NCI-H146 (cell line): ENCODE results near the gene MAPK4.
A peak's percentile ranks its signal among the peaks of the same experiment; 100 is the strongest.

ENCODE experiments used
- DNase-seq: peaks from one replicate; lab custom pipeline; 2025; lab: John Stamatoyannopoulos, UW

MAPK4 gene

DNA sequence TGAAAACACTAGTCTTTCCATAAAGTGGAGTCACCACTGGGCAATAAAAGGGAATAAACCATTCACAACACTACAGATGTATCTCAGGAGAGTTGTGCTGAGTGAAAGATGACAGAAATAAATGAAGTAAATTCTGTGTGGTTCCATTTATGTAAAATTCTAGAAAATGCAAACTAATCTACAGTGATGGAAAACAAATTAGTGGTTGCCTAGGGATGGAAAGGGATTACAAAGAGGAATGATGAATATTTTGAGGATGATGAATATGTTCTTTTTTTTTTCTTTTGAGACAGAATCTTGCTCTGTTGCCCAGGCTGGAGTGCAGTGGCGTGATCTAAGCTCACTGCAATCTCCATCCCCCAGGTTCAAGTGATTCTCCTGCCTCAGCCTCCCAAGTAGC, 123.0 kb downstream of the MAPK4 start:
- DNase-seq, result no peak

DNA sequence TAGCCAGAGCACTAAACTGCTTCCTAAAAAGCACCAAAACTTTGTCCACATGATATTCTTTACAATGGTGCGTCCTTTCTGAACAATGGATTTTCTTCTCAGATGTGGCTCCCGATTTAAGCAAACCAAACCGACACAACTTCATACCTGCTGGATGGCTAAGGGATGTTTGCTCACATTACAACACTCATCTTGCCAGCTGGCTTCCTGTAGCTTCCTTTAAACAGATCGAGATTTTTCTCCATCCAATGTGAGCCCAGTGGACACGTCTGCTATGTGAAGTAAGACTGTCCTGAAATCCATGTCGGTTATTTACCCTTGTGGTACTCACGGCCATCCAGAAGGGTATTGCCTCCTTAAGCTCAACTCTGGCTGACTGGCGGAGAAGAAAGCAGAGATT, 126.5 kb downstream of the MAPK4 start:
- no peak for DNase-seq

DNA sequence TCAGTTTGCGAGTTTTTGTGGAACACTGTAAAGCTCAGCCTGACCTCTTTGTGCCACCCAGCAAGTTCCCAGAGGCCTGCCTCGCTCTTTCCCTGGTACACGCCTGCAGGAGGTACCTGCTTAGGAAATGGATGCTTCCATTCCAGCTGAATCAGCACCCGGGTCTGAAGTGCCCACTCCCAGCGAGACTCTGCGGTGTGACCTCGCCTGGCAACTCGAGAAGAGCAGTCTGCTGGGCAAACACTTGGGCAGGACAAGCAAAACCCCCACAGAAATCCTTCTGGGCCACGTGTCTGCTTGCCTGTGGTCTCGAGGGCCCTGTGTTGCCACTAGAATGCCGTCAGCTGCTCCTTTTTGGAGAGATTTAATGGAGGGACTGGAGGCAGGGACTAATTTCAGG, 127.6 kb downstream of the MAPK4 start:
- no peak for DNase-seq

DNA sequence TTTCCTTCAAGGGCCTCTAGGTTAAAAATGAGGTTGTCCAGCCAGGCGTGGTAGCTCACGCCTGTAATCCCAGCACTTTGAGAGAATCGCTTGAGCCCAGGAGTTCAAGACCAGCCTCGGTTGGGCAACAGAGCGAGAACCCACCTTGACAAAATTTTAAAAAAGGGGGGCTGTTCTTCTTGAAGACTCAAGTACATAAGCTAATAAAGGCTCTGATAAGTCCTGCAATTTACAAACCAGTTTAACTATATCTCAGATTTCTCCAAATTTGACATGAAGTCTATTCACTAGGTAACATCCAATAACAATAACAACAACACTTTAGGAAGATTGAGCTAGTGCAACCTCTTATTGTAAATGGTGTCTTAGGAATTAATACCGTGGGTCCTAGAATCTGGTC, 129.7 kb downstream of the MAPK4 start:
- no peak for DNase-seq

DNA sequence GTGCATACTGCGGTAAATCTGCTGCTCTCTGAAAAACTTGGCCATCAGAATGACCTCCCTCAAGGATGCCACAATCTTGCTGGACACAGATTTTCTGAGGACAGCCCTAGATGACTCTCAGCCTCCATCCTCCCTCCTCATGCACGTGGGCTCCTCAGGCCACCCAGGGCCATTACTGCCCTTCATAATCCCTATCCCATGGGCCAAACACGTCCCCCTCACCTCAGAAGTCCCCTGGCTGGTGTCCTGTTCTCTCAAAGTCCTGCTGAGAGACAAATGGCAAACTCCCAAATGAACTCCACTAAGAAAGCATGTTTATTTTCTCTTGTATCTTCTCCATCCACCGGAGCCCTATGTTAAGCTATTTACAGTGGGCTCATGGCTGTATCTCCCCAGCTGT, 134.3 kb downstream of the MAPK4 start:
- DNase-seq, result no peak

DNA sequence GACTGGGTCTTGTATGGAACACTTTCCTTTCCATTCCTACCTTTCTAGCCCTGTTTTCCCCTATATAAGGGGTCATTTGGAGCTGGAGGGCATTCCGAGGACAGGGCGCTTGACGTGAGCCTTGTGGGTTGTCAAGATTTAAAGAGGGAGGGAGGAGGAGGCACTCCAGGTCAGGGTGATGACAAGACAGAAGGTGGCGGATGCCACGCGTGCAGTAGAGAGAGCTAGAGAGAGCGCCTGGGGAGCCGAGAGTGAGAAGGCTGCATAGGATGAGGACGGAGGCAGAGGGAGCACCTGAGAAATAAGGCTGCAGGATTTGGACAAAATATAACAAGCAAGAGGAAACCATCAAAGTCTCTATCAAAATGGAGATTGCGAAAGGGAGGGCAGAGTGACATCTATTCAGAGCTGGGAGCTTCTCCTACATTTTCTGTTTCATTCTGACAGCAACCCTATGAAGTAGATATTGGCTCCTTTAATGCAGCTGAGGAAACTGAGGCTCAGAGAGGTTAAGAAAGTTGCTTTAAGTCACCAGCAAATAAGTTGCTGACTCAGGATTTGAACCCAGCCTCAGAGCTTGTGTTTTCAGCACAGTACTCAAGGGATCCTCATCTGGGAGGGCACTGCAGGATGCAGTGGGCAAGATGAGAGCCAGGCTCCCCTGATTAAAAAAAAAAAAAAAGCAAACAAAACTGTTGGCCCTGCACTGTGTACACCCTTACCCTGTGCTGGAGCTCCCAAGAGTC, 135.7 kb downstream of the MAPK4 start:
- no peak for DNase-seq

DNA sequence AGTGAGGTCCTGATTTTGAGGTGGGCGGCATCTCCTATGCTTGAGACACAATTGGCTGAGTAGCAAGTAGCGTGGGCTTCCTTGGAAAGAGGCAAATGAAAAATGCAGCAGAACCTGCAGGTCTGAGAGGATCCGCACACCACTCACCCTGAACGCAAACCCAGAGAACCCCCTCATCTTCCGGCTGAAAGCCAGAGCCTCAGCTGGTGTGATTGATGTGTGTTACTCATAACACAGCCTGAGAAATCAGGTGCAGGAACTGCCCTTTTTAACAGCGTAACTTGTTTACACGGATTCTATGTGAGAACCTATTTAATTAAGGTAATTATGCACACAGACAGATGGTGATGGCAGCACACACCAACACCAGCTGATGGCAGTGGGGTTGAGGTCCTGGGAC, 136.5 kb downstream of the MAPK4 start:
- peak; percentile 62 for DNase-seq

DNA sequence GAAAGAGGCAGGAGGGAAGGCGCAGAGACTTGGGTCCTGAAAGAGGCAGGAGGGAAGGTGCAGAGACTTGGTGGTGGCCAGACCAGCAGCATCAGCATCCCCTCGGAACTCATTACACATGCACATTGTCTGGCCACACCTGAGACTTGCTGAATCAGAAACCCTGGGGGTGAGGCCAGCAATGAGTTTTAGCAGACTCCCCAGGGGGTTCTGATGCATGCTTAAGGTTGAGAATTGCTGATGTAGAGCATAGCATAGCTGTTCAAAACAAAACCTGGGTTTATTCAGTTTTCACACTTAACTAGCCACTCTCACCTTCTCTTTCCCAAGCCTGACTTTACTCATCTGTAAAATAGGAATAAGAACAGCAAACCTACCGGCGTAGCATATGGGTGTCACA, 137.0 kb downstream of the MAPK4 start:
- DNase-seq, result peak; percentile 61

DNA sequence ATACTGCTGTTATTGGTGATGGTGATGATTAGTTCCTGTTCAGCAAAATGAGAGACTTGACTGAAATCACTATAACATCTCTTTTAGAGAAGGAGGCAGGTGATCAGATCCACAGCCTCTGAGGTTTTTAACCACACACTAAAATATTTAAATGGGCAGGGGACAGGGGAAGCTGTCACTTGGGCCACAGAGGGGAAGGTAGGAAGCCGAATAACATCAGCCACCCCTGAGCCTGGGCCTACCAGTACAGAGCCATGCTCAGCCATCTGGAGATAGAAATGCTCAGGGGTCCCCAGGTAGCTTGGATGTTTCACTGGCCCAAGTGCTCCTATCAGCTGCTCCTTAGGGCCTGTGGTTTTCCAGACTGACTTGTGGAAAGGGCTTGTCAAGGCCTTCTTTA, 137.6 kb downstream of the MAPK4 start:
- DNase-seq, result no peak

DNA sequence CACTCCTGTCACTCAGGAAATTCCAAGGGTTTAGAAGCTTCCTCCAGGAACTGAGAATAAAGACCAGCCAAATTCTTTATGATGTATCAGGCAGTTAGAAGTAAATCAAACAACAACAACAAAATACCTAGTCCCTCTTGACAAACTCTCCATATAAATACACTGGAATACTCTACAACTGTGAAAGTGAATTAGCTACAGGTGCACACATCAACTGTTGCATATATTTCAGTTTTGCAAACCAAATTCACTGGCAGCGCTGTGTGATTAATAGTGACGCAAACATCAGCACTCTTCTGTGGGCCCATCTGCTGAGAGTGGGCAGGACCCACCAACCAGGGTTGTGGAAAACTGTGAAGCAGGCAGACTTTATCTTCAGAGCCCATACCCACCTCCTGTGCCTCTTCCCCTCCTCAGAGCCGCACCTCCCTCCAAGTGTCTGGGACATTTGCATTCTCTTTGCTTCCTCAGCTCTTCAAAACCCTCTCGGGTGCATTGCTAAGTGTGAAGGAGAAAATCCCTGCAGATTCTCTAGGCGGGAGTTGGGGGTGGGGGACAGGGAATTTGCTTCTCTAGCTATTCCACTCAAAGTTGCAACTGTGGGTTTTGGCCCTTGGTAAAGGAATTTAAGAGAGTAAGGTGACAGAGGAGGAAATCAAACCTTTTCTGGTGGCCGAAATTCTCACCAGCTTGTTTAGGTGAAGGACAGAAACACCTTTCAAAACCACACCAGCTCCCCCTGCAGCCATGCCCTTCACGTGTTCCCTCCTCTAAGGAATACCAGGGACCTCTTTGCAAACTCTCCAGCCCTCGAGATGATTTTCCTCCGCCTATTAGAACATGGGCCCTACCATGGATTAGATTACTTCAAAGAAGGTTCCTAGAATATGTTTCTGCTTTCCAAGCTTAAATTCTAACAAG, 140.6 kb downstream of the MAPK4 start:
- no peak for DNase-seq

DNA sequence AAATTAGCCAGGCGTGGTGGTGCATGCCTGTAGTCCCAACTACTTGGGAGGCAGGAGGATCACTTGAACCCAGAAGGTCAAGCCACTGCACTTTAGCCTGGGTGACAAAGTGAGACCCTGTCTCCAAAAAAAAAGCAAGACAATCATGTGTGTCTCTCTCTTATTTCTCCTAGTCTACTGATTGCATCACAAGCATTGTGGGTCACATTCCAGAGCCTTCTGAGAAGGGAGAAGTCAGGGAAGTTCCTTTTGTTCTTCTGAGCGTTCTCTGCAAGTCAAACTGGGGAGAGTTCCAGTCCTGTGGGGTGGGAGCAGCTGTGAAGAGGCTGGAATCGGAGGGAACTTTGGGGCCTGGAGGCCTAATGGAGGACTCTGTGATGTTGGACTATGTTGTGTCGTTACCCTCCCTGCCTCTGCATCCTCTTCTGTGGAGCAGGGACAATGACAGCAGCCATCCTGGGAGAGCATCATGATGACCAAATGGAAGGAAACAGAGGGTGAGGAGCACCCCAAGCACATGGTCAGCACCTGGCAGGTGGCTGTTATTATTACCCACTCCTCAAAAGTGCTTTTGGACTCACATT, 144.6 kb downstream of the MAPK4 start:
- DNase-seq, result no peak

DNA sequence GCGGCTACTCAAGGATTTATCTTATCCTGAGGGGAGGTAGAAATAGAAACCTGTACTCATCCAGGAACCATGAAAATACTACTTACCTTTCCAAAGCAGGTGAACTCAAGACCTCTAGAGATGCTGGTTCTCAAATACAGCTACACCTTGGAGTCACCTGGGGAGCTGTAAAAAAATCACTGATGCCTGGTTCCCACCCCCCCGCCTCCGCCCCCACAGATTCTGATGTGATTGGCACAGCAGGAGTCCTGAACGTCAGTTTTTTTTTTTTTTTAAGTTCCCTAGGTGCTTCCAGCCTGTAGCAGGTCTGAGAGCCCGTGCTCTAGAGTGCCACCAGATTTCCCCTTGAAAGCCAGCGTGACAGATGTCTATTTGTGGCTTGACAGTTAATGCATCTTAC, 146.3 kb downstream of the MAPK4 start:
- DNase-seq, result peak; percentile 95

DNA sequence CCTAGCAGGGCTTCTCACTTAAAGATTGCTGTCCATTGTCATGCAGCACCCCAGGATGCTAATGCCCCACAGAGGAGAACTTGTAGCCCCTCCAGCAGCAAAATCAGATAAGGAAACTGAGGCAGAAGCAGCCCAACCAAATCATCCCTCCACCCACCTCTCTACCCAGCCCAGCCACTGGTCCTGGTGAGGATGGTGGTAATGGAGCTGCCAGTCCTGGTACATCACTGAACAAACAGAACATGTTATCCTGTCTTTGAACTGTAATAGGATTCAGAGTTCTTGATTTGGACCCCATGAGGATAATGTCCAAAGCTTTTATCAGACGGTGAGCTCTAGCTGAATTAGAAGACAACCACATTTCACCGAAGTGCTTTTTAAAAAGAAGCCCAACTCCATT, 146.8 kb downstream of the MAPK4 start:
- DNase-seq, result no peak

DNA sequence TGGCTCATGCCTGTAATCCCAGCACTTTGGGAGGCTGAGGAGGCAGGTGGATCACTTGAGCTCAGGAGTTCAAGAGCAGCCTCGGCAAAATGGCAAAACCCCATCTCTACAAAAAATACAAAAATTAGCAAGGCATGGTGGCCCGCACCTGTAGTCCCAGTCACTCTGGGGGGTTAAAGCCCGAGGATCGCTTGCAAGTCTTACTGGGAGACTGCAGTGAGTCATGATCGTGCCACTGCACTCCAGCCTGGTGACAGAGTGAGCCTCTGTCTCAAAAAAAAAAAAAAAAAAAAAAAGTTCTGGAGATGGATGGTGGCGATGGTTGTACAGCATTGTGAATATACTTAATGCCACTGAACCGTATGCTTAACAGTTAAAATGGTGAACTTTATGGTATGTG, 147.4 kb downstream of the MAPK4 start:
- DNase-seq, result peak; percentile 24

DNA sequence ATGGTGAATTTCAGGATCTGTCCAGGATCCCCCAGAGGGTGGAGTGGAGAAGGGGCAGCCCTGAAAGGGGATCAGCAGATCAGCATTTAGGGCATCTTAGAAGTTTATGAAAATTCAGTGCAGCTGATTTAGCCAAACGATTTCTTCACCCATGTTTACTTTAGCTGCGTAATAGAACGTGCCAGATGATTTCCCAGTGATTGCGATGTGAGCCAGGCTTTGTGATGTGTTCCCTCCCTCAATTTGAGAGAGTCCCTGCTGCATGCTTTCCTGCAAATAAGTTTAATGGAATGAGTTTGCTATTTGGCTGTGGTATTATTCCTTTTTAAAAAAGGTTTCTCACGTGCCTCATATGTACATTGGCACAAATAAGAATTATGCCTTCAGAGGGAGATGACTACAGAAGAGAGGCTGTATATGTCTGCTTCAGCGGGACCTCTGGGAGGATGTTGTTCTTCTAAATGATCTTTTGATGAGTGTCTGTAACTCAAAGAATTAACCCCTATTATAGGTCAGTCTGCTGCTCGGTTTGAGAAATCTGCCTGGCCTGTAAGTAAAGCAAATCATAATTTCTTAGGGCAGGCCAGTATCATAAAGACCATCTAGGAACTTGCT, 148.1 kb downstream of the MAPK4 start:
- no peak for DNase-seq

DNA sequence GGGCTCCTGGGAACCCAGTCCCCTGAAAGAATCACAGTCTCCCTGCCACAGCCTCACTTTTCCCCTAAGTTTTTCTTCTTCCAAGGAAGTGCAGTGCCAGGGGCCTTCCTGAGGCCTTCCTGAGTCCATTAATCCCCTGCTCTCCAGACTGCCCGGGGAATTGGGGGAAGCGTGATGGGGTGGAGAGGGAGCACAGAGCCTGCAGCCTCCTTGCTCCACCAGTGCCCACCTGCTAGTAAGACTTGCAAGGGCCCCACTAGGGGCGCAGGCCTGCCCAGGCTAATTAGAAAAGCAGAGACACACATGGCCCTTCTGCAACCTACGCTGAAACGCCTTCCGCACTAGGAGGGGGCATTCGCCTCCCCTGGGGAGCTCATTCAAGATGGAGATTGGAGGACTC, 149.3 kb downstream of the MAPK4 start:
- no peak for DNase-seq

DNA sequence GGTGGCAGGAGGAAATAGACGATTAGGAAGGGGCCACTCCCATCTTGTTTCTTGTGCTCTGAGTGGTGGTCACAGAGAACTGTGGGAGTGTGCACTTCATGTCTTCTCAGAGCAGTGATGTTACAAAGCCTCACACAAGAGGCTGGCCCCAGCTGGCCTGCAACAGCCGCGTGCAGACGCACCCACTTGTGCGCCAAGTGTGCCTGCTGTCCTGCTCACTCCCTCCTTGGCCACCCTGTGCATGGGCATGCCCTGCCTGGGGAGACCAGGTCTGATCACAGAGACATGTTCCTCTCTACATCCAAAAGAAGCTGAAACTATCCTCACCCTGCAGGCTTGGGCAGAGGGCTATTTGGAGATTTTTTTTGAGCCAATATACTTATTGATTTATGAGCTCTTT, 151.5 kb downstream of the MAPK4 start:
- DNase-seq, result peak; percentile 89

DNA sequence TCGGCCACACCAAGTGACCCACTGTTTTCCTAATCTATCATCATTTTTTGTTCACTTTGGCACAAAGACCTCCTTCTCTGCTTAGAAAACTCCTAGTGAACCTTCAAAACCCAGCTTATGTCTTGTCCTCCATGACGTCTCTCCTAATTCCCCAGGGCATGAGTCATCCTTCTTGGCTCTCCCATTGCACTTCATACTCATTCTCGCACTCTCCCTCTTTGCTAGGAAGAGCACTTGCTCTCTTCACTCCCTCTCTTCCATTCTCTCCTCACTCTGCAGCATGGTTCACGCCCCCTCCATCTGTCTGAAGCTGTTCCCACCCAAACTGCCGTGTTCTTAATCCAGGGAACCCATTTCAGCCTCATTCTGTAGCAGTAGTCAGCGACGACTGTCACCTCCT, 156.0 kb downstream of the MAPK4 start:
- no peak for DNase-seq

DNA sequence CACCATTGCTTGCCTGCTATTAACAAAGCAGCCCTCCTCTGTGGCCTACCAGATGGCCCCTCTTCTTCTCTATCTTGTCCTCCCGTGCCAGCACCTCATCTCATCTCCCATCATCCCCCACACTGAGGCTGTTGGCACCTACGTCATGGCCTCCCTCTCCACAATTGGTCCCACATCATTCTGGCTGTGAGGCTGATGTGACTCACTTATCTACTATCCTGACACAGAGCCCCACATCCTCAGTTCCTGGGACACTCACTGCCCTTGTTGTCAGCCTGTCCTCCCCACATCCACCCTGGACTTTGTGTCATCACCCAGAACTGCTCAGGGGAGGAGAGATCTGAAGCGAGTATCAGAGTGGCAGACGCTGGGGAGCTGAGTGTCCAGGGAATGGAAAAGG, 157.0 kb downstream of the MAPK4 start:
- DNase-seq, result no peak

DNA sequence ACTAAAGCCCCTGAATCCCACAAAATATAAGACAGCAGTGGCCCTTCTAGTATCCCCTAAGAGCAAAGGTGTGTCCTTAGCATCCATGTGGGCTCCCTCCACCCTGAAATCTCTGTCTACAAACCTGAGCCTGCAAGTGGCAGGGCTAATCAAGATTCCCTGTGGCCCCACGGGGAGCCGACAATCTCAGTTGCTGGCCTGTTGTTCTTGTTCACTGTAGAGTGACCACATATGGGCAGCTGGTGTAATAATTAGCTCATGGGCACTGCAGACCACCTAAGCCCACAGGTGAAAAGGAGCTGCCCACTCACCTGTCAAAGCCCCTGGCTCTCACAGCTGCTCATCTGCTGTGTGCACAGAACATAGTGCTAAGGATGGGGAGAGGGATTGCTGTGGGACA, 157.7 kb downstream of the MAPK4 start:
- DNase-seq, result peak; percentile 87

DNA sequence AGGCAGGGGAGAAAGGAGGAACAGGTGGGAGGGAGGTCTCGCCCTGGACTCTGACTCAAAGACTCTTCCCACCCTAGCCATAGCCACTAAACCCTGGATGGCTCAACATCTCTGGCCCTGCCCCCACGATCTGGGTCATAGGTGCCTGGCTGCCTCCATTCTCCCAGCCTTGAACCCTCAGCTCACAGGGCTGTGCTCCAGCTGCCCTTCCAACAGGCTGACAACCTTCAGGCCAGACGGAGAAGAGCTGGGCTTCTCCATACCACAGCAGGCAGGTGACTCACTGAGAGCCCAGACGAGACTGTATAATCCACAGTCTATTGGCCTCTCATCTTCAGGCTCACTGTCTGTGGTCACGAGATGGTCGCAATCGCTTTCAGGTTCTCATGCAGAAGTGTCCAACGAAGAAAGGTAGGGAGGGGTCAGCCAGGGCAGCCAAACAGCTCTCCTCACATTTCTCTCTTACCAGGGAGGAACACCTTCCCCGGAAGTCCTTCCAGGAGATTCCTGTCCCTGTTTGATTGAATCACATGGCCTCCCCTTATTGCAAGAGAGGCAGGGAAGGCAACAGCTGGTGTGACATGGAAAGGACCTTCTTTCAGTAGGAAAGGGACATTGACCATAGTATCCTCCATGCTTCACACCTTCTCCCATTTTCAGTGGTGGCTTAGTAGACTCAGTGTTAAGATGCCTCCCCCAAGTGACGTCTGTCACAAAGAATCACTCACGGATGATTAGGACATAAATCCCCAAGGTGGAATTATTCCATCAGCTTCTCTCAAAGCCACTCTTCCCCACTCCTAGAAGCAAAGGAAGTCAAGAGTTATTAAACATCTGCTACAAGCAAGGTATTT, 159.8 kb downstream of the MAPK4 start:
- DNase-seq, result no peak

DNA sequence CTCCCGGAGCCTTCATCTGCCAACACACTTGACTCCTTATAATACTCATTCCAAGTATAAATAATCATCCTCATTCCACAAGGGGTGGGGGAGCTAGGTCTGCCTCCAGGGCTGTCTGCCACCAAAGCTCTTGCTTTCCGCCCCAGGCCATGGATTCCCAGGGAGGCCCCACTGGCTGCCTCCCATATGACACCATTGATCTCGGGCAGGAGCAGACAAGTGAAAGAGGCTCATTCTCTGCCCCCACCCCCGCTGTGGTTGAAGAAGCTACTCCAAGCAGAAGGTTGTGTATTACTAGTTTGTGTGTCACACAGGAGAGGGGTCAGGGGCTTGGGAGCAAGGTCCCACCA, 160.4 kb downstream of the MAPK4 start:
- DNase-seq, result no peak
